AG04450 (cell line): Measurements from ENCODE around the gene PDE4D. TPM values are rescaled to one million over a fixed set of nuclear protein-coding genes. Genes with fewer than 3 reads are reported as not detected.
A peak's percentile ranks its signal among the peaks of the same experiment; 100 is the strongest.

Experiments used
- CTCF ChIA-PET: fragments of 300-600, 350-600 bp; formaldehyde crosslinking; extraction: SDS; loops from one replicate; lab custom pipeline; 2022; ENCODE audit warnings: antibody characterized with exemption, inconsistent platforms; lab: Charles Lee
- POLR2A ChIA-PET: fragments of 350-600 bp; formaldehyde crosslinking; extraction: SDS; loops from one replicate; lab custom pipeline; 2021; ENCODE audit warnings: antibody characterized with exemption, inconsistent platforms; lab: Yijun Ruan, JAX
- DNase-seq: peaks from one replicate; pipeline ENCODE4 v3.0.0-alpha.2; 2011; ENCODE audit warnings: low read depth, low spot score
- H3K27ac ChIP-seq: one replicate; pipeline ENCODE4 v1.5.1; 2012; ENCODE audit warnings: low read depth, low read length, control low read depth
- H3K27me3 ChIP-seq: one replicate; pipeline ENCODE4 v1.6.0; 2012; ENCODE audit warnings: low read length; ENCODE audit not compliant: control insufficient read depth, insufficient read depth
- H3K4me3 ChIP-seq: 2 replicates; pipeline ENCODE4 v1.5.1; 2011; ENCODE audit warnings: mild to moderate bottlenecking, low read depth, low read length, control low read depth
- H3K9me3 ChIP-seq: 2 replicates; pipeline ENCODE4 v1.5.1; 2012; ENCODE audit warnings: low read length; ENCODE audit not compliant: control insufficient read depth, insufficient read depth
- CTCF ChIP-seq: IDR thresholded peaks from 2 replicates; pipeline ENCODE4 v1.5.1; 2011; ENCODE audit warnings: low read depth, low read length, control low read depth, inconsistent platforms
- polyA plus RNA-seq: library from polyadenylated mRNA; depleted of rRNA; stranded (reverse); fragments of >200 nt; gene quantifications from 2 replicates; pipeline ENCODE4 v1.2.3, GENCODE V29; 2011

Gene PDE4D
- polyA plus RNA-seq, 1 experiment, result 12.0 TPM

- DNase-seq, result no peak
- H3K9me3 ChIP-seq, result no peaks in the 10 kb centered on the region
- no peak overlapping the region for H3K4me3 ChIP-seq
- ChIA-PET POLR2A (no interaction called here), CTCF (interaction anchor here (1.4 to 3.7 kb wide), 3 partner anchors 48 to 91 kb away, joined by 7 to 30 read pairs (median 23); no protein-coding TSS in a partner anchor)
- TF ChIP-seq CTCF, result no peak
- H3K27ac ChIP-seq, result no peak overlapping the region
- no peaks in the 10 kb centered on the region for H3K27me3 ChIP-seq
Measured at GRCh38 chr5:59126016-59126707, 767.4 kb downstream of the PDE4D start.

GRCh38 chr5:59125011-59125961 lies 768.2 kb downstream of the PDE4D start:
- peak overlapping the region; percentile 34 for H3K27ac ChIP-seq
- no peaks in the 10 kb centered on the region for H3K27me3 ChIP-seq
- POLR2A ChIA-PET, result no interaction called here
- DNase-seq, result no peak
- no peak for TF ChIP-seq CTCF
- no peak overlapping the region for H3K4me3 ChIP-seq
- CTCF ChIA-PET, result interaction anchor here (0.6 to 3.5 kb wide), 5 partner anchors 9 to 234 kb away, joined by 3 to 16 read pairs (median 3); no protein-coding TSS in a partner anchor
- H3K9me3 ChIP-seq, result no peaks in the 10 kb centered on the region

GRCh38 chr5:59123595-59124561 lies 769.6 kb downstream of the PDE4D start:
- POLR2A ChIA-PET, result no interaction called here
- TF ChIP-seq CTCF, result no peak
- DNase-seq, result no peak
- no peak overlapping the region for H3K27ac ChIP-seq
- no peaks in the 10 kb centered on the region for H3K9me3 ChIP-seq
- CTCF ChIA-PET, result interaction anchor here (0.7 to 3.5 kb wide), 7 partner anchors 8 to 232 kb away, joined by 3 to 16 read pairs (median 4); no protein-coding TSS in a partner anchor
- no peaks in the 10 kb centered on the region for H3K27me3 ChIP-seq
- no peak overlapping the region for H3K4me3 ChIP-seq

DNA sequence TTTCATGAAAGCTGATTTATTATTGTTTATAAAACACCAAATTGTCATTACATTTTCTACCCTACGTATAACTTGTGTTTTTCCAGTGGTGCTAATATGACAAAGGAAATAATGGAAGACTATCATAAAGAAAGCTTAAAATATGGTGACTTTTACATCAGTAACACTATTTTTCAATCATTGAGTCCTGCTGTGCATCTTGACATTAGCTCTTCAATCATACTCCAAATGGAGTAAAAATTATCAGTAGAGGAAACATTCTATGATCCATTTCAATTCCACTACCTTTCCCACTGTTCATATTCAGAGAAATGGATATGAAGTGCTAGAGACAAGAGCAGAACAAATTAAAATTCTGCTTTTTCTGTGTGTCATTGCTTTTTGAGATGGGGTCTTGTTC lies 774.0 kb downstream of the PDE4D start:
- no peak for TF ChIP-seq CTCF
- Histone ChIP-seq H3K9me3 (no peaks in the 10 kb centered on the region), H3K27me3 (no peaks in the 10 kb centered on the region), H3K4me3 (no peak overlapping the region), H3K27ac (no peak overlapping the region)
- CTCF ChIA-PET, result interaction anchor here (1.4 to 1.6 kb wide), 2 partner anchors 54 to 69 kb away, joined by 4 to 5 read pairs; no protein-coding TSS in a partner anchor
- POLR2A ChIA-PET, result no interaction called here
- DNase-seq, result no peak
